ENCODE measurements around the gene GPC5.

- no peak for TF ChIP-seq EP300 (IDR thresholded peaks at IDR 0.05; ENCODE audit: borderline replicate concordance)
- no peak for TF ChIP-seq REST (IDR thresholded peaks at IDR 0.05; ENCODE audit: low read depth)
- no peak for TF ChIP-seq ZBTB7A (IDR thresholded peaks at IDR 0.05; ENCODE audit: low read depth)
- TF ChIP-seq MAX (IDR thresholded peaks at IDR 0.05): no peak
- no peak for TF ChIP-seq FOXM1 (IDR thresholded peaks at IDR 0.05; ENCODE audit: borderline replicate concordance, low read depth)
- TF ChIP-seq NFIC (IDR thresholded peaks at IDR 0.05): no peak
- no peak for TF ChIP-seq USF1 (IDR thresholded peaks at IDR 0.05)
- no peak for TF ChIP-seq EGR1 (IDR thresholded peaks at IDR 0.05)
- no peak for TF ChIP-seq TAF1 (IDR thresholded peaks at IDR 0.05; ENCODE audit: low read depth)
Measured at GRCh38 chr13:91960947-91961346, 562.5 kb downstream of the GPC5 start.
